ENCODE measurements around the gene RFX2.

Gene RFX2

DNA sequence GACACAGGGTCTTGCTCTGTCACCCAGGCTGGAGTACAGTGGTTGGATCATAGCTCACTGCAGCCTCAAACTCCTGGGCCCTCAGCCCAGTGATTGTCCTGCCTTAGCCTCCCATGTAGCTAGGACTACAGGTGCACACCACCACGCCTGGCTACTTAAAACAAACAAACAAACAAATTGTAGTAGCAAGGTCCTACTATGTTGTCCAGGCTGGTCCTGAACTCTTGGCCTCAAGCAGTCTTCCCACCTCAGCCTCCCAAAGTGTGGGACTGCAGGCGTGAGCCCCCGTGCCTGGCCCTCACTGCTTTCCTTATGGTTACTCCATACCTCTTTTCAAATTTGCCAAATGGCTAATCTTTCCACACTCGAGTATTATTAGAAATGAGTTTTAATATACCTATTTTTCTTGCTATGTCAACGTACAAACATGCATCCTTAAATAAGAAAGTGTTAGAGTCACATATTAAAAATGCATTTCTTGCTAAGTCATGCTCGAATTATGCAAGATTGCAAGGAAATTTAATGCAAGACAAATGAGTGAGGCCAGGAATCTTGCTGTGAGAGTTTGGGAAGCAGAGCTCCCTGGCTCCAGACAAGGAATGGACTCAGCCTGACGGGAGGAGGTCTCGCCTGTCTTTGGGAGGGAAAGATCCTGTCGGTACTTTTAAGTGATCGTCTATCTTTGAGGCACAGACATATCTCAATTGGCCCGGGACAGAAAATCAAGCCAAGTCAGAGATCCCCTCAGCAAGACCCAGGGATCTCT, 39.4 kb downstream of the RFX2 start:
- TF ChIP-seq, protein P1, sequence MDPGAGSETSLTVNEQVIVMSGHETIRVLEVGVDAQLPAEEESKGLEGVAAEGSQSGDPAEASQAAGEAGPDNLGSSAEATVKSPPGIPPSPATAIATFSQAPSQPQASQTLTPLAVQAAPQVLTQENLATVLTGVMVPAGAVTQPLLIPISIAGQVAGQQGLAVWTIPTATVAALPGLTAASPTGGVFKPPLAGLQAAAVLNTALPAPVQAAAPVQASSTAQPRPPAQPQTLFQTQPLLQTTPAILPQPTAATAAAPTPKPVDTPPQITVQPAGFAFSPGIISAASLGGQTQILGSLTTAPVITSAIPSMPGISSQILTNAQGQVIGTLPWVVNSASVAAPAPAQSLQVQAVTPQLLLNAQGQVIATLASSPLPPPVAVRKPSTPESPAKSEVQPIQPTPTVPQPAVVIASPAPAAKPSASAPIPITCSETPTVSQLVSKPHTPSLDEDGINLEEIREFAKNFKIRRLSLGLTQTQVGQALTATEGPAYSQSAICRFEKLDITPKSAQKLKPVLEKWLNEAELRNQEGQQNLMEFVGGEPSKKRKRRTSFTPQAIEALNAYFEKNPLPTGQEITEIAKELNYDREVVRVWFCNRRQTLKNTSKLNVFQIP (CRISPR knock-in tag; IDR thresholded peaks at IDR 0.05; ENCODE audit: borderline replicate concordance, low read depth) = no peak
- TF ChIP-seq OSR1 (CRISPR knock-in tag; IDR thresholded peaks at IDR 0.05) (no peak), SNAI2 (CRISPR knock-in tag; IDR thresholded peaks at IDR 0.05) (no peak), ZNF8 (CRISPR knock-in tag; IDR thresholded peaks at IDR 0.05) (no peak), TCF4 (CRISPR knock-in tag; IDR thresholded peaks at IDR 0.05; ENCODE audit: borderline replicate concordance) (no peak), PPARA (CRISPR knock-in tag; IDR thresholded peaks at IDR 0.05; ENCODE audit: borderline replicate concordance) (no peak), TOX (CRISPR knock-in tag; IDR thresholded peaks at IDR 0.05; ENCODE audit: borderline replicate concordance) (no peak), ZNF70 (CRISPR knock-in tag; IDR thresholded peaks at IDR 0.05) (no peak), ESRRG (CRISPR knock-in tag; IDR thresholded peaks at IDR 0.05) (no peak), CSDC2 (CRISPR knock-in tag; IDR thresholded peaks at IDR 0.05) (no peak), BACH2 (CRISPR knock-in tag; IDR thresholded peaks at IDR 0.05; ENCODE audit: borderline replicate concordance) (no peak), RARB (CRISPR knock-in tag; IDR thresholded peaks at IDR 0.05) (no peak), ZNF565 (CRISPR knock-in tag; conservative IDR thresholded peaks at IDR 0.05; ENCODE audit: low read depth) (no peak), GLIS3 (CRISPR knock-in tag; IDR thresholded peaks at IDR 0.05) (no peak), ZFP3 (CRISPR knock-in tag; IDR thresholded peaks at IDR 0.05) (no peak), ZC3H10 (CRISPR knock-in tag; IDR thresholded peaks at IDR 0.05) (no peak), ZFP30 (CRISPR knock-in tag; IDR thresholded peaks at IDR 0.05) (no peak)
- TF ChIP-seq, protein P2, sequence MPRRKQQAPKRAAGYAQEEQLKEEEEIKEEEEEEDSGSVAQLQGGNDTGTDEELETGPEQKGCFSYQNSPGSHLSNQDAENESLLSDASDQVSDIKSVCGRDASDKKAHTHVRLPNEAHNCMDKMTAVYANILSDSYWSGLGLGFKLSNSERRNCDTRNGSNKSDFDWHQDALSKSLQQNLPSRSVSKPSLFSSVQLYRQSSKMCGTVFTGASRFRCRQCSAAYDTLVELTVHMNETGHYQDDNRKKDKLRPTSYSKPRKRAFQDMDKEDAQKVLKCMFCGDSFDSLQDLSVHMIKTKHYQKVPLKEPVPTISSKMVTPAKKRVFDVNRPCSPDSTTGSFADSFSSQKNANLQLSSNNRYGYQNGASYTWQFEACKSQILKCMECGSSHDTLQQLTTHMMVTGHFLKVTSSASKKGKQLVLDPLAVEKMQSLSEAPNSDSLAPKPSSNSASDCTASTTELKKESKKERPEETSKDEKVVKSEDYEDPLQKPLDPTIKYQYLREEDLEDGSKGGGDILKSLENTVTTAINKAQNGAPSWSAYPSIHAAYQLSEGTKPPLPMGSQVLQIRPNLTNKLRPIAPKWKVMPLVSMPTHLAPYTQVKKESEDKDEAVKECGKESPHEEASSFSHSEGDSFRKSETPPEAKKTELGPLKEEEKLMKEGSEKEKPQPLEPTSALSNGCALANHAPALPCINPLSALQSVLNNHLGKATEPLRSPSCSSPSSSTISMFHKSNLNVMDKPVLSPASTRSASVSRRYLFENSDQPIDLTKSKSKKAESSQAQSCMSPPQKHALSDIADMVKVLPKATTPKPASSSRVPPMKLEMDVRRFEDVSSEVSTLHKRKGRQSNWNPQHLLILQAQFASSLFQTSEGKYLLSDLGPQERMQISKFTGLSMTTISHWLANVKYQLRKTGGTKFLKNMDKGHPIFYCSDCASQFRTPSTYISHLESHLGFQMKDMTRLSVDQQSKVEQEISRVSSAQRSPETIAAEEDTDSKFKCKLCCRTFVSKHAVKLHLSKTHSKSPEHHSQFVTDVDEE (CRISPR knock-in tag; IDR thresholded peaks at IDR 0.05) = no peak
- TF ChIP-seq, protein P3, sequence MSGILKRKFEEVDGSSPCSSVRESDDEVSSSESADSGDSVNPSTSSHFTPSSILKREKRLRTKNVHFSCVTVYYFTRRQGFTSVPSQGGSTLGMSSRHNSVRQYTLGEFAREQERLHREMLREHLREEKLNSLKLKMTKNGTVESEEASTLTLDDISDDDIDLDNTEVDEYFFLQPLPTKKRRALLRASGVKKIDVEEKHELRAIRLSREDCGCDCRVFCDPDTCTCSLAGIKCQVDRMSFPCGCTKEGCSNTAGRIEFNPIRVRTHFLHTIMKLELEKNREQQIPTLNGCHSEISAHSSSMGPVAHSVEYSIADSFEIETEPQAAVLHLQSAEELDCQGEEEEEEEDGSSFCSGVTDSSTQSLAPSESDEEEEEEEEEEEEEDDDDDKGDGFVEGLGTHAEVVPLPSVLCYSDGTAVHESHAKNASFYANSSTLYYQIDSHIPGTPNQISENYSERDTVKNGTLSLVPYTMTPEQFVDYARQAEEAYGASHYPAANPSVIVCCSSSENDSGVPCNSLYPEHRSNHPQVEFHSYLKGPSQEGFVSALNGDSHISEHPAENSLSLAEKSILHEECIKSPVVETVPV (CRISPR knock-in tag; IDR thresholded peaks at IDR 0.05) = no peak

DNA sequence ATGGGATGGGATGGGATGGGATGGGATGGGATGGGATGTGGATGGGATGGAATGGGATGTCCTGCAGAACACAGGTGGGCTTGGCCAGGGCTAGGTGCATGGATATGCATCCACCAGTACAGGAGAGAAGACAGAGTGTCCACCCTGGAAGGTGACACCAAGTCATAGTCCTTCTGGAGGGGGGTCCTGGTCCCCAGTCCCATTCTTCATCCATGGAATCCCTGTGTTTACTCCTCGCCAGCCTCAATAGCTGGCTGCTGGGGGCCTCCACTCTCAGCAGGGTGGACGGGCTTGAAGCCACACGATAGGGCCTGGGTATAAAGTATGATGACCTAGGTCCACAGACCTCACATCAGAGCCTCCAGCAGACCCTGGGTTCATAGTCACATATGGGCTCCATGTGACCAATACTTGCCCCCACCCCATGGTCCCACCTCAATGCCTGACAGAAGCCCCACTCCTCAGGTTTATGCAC, 40.1 kb downstream of the RFX2 start:
- no peak for ATAC-seq
- no peak for TF ChIP-seq CSDC2 (CRISPR knock-in tag; IDR thresholded peaks at IDR 0.05)
- TF ChIP-seq ZNF8 (CRISPR knock-in tag; IDR thresholded peaks at IDR 0.05) = no peak
- TF ChIP-seq OSR1 (CRISPR knock-in tag; IDR thresholded peaks at IDR 0.05) = no peak
- TF ChIP-seq ARNTL (CRISPR knock-in tag; IDR thresholded peaks at IDR 0.05; ENCODE audit: borderline replicate concordance, low read depth) = no peak
- TF ChIP-seq ISL1 (CRISPR knock-in tag; IDR thresholded peaks at IDR 0.05) = no peak
- TF ChIP-seq TCF4 (CRISPR knock-in tag; IDR thresholded peaks at IDR 0.05; ENCODE audit: borderline replicate concordance) = no peak
- no peak for TF ChIP-seq ZFP3 (CRISPR knock-in tag; IDR thresholded peaks at IDR 0.05)
- TF ChIP-seq, protein P2 (CRISPR knock-in tag; IDR thresholded peaks at IDR 0.05) = no peak
- TF ChIP-seq, protein P4, sequence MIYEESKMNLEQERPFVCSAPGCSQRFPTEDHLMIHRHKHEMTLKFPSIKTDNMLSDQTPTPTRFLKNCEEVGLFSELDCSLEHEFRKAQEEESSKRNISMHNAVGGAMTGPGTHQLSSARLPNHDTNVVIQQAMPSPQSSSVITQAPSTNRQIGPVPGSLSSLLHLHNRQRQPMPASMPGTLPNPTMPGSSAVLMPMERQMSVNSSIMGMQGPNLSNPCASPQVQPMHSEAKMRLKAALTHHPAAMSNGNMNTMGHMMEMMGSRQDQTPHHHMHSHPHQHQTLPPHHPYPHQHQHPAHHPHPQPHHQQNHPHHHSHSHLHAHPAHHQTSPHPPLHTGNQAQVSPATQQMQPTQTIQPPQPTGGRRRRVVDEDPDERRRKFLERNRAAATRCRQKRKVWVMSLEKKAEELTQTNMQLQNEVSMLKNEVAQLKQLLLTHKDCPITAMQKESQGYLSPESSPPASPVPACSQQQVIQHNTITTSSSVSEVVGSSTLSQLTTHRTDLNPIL (CRISPR knock-in tag; IDR thresholded peaks at IDR 0.05; ENCODE audit: low read depth) = no peak
- TF ChIP-seq ZNF70 (CRISPR knock-in tag; IDR thresholded peaks at IDR 0.05) = no peak
- TF ChIP-seq SNAI2 (CRISPR knock-in tag; IDR thresholded peaks at IDR 0.05) = no peak

More for the DNA sequence above, 39.4 kb downstream of the RFX2 start:
- peak; percentile 51 for ATAC-seq
